ENCODE measurements around the gene NDST3.

- TF ChIP-seq GATA2 (IDR thresholded peaks at IDR 0.05; ENCODE audit: low read depth, low read length) (no peak), GATA3 (IDR thresholded peaks at IDR 0.05; ENCODE audit: low read depth, low read length) (no peak)
These were observed 43.5 kb downstream of the NDST3 start for GRCh38 chr4:118077767-118078105.
